A549 treated with GW870086 at 1 μM for 4 hours (cell line): ENCODE measurements around the gene C2CD4C. TPM values are rescaled to one million over a fixed set of nuclear protein-coding genes. Genes with fewer than 3 reads are reported as not detected.

Experiments used
- total RNA-seq: library from RNA; stranded (reverse); fragments of 200-300 nt; extraction: Qiagen RNA extraction; gene quantifications from 5 replicates; pipeline ENCODE4 v1.2.3, GENCODE V29; 2022; ENCODE audit warnings: low read depth

Gene C2CD4C, protein sequence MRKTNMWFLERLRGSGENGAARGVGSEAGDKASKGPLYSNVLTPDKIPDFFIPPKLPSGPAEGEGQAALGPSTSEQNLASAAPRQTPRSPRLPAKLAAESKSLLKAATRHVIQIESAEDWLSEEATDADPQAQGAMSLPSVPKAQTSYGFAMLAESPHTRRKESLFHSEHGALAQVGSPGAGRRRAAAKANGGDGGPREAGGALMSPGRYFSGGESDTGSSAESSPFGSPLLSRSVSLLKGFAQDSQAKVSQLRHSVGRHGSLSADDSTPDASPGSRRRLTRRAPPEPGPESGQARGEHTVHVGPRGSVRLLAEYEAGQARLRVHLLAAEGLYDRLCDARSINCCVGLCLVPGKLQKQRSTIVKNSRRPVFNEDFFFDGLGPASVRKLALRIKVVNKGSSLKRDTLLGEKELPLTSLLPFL
- 0.37 to 0.46 TPM (median 0.40 TPM) in 5 replicates for total RNA-seq

DNA sequence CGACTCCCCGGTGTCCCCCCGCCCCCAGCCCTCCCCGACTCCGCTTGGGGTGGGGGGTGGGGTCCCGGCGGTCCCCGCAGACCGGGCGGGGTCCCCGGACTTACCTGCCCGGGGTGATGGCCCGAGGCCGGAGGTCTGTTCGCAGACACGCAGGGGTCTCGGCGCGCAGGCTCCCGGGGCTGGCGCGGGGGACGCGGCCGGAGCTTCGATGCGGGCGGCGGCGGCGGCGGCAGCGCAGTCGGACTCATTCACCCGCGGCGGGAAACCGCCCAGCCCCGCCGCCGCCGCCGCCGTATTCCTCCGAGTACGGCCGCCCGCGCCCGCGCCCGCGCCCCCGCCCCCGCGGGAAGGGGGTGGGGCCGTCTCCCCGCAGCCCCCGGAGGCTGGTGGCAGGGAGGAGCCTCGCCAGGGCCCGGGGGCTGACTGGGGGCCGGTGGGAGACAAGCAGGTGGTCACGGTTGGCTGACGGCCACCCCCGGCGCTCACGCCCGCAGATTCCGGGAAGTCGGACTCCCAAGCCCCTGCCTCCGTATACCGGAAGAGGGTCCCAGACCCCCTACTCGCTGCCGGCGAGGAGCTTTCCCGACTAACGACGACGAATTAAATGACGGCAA lies at the start of gene C2CD4C:
Gene C2CD4C (minus strand): TSS at position 246 of the 614 bp plus-strand sequence. CDS start 786 bp downstream, outside the sequence.

Other genes starting within 250 kb of the C2CD4C start
- 81.0 to 109 TPM (median 101 TPM) in 5 replicates for gene PLPP2, start 117.7 kb downstream of the C2CD4C start, total RNA-seq
- gene MIER2, start 64.4 kb downstream of the C2CD4C start, total RNA-seq: 14.9 to 21.0 TPM (median 19.5 TPM) in 5 replicates
- gene SHC2, start 51.9 kb upstream of the C2CD4C start, total RNA-seq: 0.80 to 1.3 TPM (median 1.00 TPM) in 5 replicates
- gene MADCAM1, start 87.3 kb upstream of the C2CD4C start, total RNA-seq: 0.14 to 0.40 TPM (median 0.33 TPM) in 5 replicates
- 12.4 to 16.5 TPM (median 14.8 TPM) in 5 replicates for gene TPGS1, start 98.3 kb upstream of the C2CD4C start, total RNA-seq
- gene CDC34, start 122.6 kb upstream of the C2CD4C start, total RNA-seq: 63.4 to 96.7 TPM (median 95.7 TPM) in 5 replicates
- 0.27 to 0.57 TPM (median 0.38 TPM) in 3 of 5 replicates, not detected in the others for gene GZMM, start 134.9 kb upstream of the C2CD4C start, total RNA-seq
- gene BSG, start 163.4 kb upstream of the C2CD4C start, total RNA-seq: 661 to 737 TPM (median 728 TPM) in 5 replicates
- gene HCN2, start 180.7 kb upstream of the C2CD4C start, total RNA-seq: 28.8 to 39.6 TPM (median 38.9 TPM) in 5 replicates
- 74.9 to 100 TPM (median 98.7 TPM) in 5 replicates for gene POLRMT, start 224.4 kb upstream of the C2CD4C start, total RNA-seq
- 0.32 to 0.79 TPM (median 0.67 TPM) in 5 replicates for gene FGF22, start 230.7 kb upstream of the C2CD4C start, total RNA-seq